Esophagus squamous epithelium (tissue), 4 donors: ENCODE data around the gene TAF4B.

ENCODE experiments used
- POLR2A ChIP-seq, 4 donors: fragments of 450-650 bp; IDR thresholded peaks; one replicate each; pipeline ENCODE4 v1.6.1; 2017; ENCODE audit warnings: antibody characterized with exemption in 4 of 4, mild to moderate bottlenecking in 4 of 4, moderate library complexity in 3 of 4
- TF ChIP-seq, protein P1 (sequence below), 6 experiments: fragments of 450-650 bp in 4 of 6; fragments of 200-600 bp in 2 of 6; sonication (generic) in 2 of 6; IDR thresholded peaks; one replicate each; pipeline ENCODE4 v1.5.1; 2016 to 2019; ENCODE audit warnings: antibody characterized with exemption in 6 of 6, mild to moderate bottlenecking in 4 of 6, moderate library complexity in 4 of 6

DNA sequence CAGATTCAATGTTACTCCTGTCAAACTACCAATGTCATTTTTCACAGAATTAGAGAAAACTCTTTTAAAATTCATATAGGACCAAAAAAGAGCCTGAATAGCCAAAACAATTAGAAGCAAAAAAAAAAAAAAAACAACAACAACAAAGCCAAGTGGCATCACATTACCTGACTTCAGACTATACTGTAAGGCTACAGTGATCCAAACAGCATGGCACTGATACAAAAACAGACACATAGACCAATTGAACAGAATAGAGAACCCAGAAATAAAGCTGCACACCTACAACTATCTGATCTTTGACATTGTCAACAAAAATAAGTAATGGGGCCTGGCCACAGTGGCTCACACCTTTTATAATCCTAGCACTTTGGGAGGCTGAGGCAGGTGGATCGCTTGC lies 53.2 kb downstream of the TAF4B start:
- TF ChIP-seq, protein P1, sequence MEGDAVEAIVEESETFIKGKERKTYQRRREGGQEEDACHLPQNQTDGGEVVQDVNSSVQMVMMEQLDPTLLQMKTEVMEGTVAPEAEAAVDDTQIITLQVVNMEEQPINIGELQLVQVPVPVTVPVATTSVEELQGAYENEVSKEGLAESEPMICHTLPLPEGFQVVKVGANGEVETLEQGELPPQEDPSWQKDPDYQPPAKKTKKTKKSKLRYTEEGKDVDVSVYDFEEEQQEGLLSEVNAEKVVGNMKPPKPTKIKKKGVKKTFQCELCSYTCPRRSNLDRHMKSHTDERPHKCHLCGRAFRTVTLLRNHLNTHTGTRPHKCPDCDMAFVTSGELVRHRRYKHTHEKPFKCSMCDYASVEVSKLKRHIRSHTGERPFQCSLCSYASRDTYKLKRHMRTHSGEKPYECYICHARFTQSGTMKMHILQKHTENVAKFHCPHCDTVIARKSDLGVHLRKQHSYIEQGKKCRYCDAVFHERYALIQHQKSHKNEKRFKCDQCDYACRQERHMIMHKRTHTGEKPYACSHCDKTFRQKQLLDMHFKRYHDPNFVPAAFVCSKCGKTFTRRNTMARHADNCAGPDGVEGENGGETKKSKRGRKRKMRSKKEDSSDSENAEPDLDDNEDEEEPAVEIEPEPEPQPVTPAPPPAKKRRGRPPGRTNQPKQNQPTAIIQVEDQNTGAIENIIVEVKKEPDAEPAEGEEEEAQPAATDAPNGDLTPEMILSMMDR (IDR thresholded peaks at IDR 0.05) = no peak
- no peak for TF ChIP-seq POLR2A (IDR thresholded peaks at IDR 0.05)
